Measurements from ENCODE around the gene ANAPC16.

DNA sequence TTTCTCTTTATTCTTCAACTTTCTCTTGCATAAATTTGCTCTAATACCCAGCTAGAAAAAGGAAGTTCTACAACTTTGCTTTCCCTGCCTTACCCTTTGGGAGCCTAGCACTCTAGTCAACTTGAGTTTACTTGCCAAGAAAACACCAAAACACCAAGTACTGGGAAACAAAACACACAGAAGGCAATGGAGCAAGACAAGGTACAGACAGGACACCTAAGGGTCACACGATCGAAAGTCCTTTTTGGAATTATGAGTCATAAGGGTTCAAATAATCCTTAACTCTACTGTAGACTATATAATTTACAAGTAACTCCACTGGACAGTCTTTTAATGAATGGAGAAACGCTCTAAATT lies 42.6 kb upstream of the ANAPC16 start:
- TF ChIP-seq, protein P1, sequence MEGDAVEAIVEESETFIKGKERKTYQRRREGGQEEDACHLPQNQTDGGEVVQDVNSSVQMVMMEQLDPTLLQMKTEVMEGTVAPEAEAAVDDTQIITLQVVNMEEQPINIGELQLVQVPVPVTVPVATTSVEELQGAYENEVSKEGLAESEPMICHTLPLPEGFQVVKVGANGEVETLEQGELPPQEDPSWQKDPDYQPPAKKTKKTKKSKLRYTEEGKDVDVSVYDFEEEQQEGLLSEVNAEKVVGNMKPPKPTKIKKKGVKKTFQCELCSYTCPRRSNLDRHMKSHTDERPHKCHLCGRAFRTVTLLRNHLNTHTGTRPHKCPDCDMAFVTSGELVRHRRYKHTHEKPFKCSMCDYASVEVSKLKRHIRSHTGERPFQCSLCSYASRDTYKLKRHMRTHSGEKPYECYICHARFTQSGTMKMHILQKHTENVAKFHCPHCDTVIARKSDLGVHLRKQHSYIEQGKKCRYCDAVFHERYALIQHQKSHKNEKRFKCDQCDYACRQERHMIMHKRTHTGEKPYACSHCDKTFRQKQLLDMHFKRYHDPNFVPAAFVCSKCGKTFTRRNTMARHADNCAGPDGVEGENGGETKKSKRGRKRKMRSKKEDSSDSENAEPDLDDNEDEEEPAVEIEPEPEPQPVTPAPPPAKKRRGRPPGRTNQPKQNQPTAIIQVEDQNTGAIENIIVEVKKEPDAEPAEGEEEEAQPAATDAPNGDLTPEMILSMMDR (IDR thresholded peaks at IDR 0.05) = no peak
- TF ChIP-seq POLR2A (IDR thresholded peaks at IDR 0.05) = no peak
- TF ChIP-seq POLR2AphosphoS5 (IDR thresholded peaks at IDR 0.05; ENCODE audit: insufficient read depth in 1 of 2, low read depth in 1 of 2) = no peak
